Right kidney (tissue), 9 donors: ENCODE data around the gene TNNI2.
"Not testable (repeated sequence)": the region's sequence is repeated elsewhere in the genome, so short reads cannot be mapped to it uniquely, and the experiment has no call there.

ENCODE experiments used
- DNase-seq: peaks from one replicate; pipeline ENCODE4 v3.0.0-alpha.2; 2016
- long read RNA-seq, 8 donors: transcript quantifications; one replicate each; lab custom pipeline, GENCODE V29; 2026

TNNI2 gene
- long read RNA-seq, donor 1, result 0 reads
- long read RNA-seq, donor 2, result 0 reads
- long read RNA-seq, donor 3, result 0 reads
- long read RNA-seq, donor 4, result 0 reads
- long read RNA-seq, donor 5, result 0 reads
- long read RNA-seq, donor 6, result 0 reads
- long read RNA-seq, donor 7, partial matches to known transcripts, result 0 of 1 reads
- long read RNA-seq, donor 7, other reads (novel, unspliced or antisense), result 0 of 1 reads
- long read RNA-seq, donor 8, result 0 reads

DNA sequence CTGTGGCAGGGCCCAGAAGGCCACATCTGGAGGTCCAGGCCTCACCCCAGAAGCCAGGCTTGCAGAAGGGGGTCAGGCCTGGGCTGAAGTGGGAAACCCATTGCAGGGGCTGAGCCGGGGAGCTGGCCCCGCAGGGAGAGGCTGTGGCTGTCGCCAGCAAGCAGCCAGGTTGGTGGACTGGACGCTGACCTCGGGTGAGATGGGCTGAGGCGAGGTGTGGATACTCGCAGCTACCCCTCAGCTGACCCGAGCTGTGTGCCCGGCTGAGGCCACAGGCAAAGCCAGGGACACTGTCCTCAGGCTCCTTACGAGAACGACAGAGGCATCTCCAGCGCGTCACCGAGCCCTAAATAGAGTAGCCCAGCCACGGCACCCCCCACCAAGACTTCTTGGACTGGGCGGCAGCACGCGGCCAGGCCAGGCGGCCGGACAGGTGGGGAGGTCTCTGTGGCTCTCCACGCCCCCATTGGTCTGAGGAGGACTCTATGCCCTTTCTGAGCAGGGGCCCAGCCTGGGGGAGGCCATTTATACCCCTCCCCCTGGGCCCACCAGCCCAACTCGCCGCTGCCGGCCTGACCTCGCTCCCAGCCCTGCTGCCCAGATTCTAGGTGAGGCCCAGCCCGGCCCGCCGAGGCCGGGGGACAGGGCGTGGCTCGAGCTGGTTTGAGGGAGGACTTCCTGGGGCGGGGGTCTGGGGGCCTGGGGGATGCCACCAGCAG is at the start of gene TNNI2:
TNNI2 (plus strand) TSS at position 556 of the 719 bp plus-strand sequence. CDS start 716 bp downstream, outside the sequence.
- no peak for DNase-seq

DNA sequence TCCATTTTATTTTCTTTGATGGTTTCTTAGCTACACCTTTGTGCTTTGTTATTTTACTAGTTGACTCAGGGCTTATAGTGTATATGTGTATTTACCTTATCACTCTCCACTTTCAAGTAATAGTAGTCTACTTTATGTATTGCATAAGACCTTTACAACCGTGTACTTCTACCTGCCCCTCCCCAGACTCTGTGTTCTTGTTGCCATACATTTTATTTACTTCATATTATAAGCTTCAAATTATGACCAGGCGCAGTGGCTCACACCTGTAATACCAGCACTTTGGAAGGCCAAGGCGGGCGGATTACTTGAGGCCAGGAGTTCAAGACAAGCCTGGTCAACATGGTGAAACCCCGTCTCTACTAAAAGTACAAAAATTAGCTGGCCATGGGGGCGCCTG is 46.9 kb upstream of the TNNI2 start:
- DNase-seq, result no peak

DNA sequence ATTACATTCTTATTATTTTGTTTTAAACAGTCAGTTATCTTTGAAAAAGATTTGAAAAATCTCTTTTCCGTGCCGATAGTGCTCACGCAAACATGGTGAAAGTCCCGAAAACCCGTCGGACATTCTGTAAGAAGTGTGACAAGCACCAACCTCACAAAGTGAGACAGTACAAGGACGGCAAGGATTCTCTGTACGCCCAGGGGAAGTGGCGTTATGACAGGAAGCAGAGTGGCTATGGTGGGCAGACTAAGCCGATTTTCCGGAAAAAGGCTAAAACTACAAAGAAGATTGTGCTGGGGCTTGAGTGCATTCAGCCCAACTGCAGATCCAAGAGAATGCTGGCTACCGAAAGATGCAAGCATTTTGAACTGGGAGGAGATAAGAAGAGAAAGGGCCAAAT is 46.3 kb upstream of the TNNI2 start:
- no peak for DNase-seq

DNA sequence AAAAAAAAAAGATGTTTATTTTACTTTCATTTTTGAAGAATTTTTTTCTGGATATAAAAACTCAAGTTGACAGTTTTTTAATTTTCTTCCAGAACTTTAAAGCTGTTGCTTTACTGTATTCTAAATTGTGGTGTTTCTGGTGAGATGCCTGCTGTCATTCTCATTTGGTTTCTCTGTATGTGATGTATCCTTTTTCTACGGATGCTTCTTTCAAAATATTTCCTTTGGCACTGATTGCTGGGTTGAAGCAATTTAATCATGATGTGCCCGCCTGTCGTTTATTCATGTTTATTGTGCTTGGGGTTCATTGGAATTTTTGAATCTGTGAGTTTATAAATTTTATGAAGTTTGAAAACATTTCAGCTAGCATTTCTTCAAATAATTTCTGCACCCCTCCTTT is 45.7 kb upstream of the TNNI2 start:
- DNase-seq, result no peak

DNA sequence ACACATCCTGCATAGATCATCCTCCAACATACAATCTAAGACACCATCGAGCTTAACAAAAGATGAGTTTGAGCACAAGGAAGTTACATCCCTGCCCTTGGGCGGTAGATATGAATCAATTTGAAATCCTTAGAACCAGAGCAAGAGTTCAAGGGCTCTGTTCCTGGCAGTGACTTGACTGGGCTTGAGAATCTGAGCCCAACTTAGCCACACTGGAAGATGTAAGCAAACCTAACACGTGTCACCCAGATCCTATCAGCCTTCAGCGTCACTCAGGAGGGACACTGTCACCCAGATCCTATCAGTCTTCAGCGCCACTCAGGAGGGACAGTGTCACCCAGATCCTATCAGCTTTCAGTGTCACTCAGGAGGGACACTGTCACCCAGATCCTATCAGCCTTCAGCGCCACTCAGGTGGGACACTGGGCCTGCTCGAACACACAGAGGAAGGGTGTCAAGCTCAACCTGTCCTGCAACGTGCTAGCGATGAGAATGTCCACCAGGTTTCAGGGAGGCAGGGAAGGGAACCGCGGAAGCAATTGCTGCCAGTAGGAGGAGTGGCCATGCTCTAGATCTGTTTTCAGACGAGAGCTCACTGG is 42.3 kb upstream of the TNNI2 start:
- DNase-seq, result no peak

DNA sequence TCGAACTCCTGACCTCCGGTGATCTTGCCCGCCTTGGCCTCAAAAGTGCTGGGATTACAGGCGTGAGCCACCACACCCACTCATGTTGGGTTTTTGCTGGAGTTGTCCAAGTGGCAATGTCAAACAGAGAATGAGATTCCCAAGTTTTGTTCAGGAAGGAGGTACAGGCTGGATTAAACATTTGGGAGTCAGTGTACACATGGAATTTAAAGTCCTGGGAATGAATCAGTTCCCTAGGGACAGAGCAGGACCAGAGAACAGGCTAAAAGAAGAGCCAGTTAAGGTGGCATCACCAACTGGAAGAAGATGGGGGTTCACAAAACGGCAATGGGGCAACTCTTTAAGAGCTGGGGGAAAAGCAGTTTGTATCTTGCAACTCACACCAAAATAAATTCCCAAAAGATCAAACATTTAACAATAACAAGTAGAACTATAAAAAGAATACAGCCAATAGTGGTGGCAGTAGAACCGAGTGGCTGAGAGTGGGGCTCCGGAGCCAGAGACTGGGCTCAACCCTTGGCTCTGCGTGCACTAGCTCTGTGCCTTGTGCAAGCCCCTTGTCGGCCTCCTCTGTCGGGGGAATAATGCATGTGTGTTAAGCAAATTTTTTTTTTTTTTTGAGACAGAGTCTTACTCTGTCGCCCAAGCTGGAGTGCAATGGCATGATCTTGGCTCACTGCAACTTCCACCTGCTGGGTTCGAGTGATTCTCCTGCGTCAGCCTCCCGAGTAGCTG is 41.2 kb upstream of the TNNI2 start:
- DNase-seq, result no peak

DNA sequence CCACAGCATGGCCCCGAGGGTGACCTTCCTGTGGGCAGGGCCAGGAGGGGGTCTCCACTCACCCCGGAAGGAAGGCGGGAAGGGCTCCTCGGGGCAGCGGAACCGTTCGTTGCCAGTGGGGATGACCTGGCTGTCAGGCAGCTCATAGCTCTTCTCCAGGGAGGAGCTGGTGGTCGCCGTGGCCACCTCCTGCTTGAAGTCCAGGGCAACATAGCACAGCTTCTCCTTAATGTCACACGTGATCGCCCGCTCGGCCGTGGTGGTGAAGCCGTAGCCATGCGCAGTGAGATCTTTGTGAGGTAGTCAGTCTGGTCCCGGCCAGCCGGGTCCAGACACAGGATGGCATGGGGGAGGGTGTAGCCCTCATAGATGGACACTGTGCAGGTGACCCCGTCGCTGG is 35.5 kb upstream of the TNNI2 start:
- DNase-seq, result no peak

DNA sequence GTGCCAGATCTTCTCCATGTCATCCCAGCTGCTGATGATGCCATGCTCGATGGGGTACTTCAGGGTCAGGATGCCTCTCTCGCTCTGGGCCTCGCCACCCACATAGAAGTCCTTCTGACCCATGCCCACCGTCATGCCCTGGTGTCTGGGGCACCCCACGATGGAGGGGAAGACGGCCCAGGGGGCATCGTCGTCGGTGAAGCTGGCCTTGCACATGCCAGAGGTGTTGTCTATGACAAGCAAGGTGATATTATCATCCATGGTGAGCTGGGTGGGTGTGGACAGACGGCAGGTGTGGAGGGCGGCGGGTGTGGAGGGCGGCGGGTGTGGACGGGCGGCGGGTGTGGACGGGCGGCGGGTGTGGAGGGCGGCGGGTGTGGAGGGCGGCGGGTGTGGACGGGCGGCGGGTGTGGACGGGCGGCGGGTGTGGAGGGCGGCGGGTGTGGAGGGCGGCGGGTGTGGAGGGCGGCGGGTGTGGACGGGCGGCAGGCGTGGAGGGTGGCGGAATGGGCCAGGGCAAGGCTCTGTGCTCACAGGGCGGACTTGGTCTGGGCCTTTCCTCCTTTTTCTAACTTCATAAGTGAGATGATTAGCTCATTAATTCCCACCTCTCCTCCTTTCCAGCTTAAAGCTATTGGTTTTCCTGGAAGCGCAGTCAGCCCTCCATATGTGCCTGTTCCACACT is 34.8 kb upstream of the TNNI2 start:
- not testable (repeated sequence) for DNase-seq

DNA sequence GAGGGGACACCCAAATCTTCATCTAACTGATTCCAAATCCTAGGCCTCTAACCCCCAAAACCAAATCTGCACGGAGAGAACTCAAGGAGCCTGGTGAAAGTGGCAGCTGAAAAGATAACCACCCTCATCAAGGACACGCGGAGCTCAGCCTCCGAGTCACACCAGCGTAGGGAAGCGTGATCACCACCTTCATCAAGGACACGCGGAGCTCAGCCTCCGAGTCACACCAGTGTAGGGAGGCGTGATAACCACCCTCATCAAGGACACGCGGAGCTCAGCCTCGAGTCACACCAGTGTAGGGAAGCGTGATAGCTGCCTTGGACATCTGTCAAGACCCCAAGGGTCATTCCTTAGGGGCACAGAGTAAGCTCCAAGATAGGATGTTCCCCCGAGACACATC is 33.3 kb upstream of the TNNI2 start:
- DNase-seq, result no peak

DNA sequence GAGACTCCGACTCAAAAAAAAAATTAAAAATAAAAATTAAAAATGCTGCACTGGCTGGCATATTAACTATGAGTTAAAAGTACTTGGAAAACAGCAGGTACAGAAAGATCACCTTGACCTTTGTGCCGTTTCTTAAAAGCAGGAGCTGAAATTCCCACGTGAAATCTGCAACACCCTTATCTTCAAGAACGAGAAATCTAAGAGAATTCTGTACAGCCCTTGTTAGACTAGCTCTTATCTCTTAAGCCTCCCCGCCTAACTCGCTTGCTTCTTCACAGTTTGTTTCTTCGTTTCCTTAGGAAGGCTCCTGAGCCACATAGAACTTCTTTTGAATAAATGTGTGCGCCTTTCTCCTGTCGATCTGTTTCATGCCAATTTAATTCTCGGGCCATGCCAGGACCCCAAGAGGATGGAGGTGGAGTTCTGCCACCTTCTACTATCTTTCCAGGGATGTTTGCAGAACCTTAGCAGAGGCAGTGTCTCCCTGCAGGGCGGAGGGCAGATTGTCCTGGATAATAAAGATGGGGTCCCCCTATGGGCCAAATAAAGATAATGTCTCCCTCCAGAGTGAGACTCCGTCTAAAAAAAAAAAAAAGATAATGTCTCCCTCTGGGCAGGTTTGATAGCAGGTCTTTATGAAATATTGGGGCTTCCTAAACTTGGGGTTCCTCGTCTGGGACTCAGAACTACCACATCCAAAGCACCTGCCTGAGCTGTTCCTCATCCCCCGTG is 31.4 kb upstream of the TNNI2 start:
- DNase-seq, result no peak

DNA sequence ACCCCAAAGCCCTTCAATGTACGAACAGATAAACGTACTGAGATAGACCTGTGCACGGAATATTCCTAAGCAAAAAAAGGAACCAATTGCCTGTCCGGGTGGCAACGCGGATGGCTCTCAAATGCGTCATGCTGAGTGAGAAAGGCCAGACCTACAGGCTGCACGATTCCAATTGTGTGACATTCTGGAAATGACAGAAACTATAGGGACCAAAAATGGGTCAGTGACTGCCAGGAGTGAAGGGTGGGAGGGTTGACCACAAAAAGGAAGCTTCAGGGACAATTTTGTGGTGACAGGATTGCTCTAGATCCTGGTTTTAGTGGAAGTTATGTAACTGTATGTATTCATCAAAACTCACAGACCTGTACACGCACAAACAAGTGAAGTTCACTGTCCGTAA is 28.0 kb upstream of the TNNI2 start:
- DNase-seq, result no peak

DNA sequence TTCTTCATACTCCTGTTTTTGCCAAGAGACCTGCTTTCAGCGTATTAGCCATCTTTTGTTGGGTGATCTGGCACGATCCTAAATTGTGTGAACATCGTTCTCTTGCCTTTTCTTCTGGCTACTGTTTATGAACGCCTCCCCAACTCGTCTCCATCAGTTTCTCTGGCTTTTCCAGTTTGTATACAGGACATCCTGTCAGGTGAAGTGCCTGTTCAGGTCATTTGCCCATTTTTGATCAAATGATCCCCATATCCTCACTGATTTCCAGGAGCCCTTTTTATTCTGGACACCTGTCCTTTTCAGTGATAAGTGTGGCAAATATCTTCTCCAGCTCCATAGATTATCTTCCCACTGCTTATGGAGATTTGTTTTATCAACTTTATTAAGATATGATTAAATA is 26.5 kb upstream of the TNNI2 start:
- no peak for DNase-seq

DNA sequence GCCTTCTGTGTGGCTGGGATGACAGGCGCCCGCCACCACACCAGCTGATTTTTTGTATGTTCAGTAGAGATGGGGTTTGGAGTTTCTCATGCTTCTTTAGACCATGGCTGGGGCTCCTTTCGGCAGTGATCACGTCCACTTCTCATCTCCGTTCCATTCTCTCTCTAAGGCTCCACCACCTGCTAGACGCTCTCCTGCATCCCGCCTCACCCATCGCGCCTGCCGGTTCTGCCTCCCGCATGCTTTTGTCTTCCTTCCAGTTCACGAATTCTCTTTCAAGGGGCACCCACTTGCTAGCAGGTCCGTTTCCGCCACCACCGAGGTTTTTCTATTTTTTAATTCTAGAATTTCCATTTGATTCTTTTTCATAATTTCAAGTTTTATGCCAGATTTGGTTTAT is 26.0 kb upstream of the TNNI2 start:
- no peak for DNase-seq

DNA sequence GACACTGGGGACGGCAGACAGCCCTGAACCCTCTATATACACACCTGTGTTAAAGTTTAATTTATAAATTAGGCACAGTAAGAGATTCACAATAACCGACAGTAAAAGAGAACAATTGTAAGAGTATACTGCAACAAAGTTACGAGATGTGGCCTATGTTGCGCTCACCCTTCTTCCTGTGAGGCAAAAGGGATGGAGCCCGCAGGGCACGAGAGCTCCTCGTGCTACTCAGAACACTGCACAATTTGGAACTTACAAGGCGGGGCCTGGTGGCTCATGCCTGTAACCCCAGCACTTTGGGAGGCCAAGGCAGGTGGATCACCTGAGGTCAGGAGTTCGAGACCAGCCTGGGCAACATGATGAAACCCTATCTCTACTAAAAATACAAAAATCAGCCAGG is 25.4 kb upstream of the TNNI2 start:
- not testable (repeated sequence) for DNase-seq

DNA sequence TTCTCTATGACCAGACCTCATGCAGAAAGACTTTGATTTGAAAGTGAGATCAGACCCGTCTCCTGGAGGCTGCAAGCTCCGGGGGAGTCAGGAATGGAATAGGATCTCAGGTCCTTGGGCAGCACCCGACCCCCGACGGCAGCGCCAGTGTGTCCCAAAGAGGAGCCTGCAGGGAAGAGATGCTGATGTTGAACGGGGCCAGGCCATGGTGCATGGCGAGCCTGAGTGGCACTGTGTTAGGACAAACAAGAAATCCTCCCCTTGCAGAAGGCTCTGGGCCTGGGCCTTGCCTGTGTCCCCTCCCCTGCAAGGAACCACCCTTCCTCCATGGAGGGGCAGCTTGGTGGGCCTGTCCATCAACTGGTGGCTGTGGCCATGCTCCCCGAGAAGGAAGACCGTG is 24.1 kb upstream of the TNNI2 start:
- no peak for DNase-seq

DNA sequence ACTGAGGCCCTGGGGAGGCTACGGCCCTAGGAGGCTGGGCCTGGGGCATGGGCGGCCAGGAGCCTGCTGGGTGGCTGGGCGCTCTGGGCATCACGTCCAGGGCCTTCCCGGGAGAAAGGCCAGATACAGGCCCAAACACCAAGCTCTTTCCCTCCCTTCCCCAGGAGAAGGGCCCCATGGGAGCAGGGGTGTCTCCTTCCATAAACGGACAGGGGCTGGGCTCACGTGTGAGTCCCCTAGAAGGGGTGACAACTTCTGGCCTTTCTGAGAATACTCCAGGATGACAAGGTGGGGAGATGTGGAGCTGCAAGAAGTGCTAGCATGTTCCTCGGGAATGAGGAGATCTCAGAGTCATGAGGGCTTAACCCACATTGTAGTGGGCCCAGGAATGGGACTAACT is 23.5 kb upstream of the TNNI2 start:
- DNase-seq, result no peak

DNA sequence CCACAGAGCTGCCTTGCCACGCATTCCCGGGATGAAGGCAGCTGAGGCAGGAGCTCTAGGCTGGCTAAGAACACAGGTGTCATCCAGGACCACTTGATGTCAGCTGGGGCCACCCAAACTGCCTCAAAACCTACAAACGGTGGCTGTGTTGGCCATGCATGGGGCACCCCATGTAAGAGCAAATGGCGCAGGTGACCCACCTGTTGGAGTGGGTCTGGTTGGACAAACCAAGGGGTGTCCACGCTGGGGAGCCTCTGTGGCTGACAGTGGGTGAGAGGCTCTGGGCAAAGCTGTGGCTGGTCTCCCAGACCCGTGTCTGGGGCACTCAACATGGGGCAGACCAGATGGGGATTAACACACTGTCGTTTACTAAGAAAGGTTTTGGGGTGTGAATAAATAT is 23.0 kb upstream of the TNNI2 start:
- no peak for DNase-seq

DNA sequence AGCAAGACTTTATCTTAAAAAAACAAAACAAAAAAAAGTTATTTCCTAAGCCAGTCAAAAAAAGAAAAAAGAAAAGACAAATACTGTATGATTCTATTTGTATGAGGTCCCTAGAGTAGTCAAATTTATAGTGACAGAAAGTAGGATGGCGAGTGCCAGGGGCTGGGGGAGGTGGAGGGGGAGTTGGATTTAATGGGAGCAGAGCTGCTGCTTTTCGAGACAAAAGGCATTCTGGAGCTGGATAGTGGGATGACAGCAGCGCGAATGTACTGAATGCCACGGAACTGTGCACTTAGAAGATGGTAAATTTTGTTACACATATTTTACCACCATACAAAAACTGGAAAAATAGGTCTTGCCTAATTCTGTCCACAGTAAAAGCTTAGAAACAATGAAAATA is 21.8 kb upstream of the TNNI2 start:
- DNase-seq, result no peak

DNA sequence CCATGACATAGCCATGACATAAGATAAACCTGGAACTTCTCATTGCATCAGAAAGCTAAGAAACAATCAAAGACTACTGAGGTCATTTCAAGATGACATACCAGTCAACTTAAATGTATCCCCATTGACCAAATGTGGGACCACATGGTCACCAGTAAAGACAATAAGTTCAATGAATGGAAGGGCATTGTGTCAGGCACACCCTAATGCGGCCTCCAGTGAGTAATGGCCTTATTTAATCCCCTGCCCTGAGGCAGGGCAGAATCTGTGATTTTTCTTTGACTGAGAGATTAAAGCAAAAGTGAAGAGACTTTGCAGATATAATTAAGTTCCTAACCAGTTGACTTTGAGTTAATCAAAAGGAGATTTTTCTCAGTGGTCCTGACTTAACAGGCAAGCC is 21.3 kb upstream of the TNNI2 start:
- no peak for DNase-seq

DNA sequence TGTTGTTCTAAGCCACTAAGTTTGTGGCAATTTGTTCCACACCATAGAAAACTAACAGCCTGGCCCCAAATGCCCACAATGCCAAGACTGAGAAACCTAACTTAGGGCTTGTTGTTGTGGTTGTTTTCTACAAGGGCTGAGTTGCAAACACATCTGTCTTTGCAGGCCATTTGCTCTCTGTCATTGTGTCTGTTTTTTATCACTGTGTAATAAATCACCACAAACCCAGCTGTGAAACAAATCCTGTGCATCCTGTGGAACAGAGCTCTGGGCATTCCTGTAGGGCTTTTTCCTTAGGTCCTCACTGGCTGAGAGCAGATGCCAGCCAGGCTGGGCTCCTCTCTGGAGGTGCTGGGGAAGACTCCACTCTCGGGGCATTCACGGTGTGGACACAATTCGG is 19.7 kb upstream of the TNNI2 start:
- DNase-seq, result no peak

DNA sequence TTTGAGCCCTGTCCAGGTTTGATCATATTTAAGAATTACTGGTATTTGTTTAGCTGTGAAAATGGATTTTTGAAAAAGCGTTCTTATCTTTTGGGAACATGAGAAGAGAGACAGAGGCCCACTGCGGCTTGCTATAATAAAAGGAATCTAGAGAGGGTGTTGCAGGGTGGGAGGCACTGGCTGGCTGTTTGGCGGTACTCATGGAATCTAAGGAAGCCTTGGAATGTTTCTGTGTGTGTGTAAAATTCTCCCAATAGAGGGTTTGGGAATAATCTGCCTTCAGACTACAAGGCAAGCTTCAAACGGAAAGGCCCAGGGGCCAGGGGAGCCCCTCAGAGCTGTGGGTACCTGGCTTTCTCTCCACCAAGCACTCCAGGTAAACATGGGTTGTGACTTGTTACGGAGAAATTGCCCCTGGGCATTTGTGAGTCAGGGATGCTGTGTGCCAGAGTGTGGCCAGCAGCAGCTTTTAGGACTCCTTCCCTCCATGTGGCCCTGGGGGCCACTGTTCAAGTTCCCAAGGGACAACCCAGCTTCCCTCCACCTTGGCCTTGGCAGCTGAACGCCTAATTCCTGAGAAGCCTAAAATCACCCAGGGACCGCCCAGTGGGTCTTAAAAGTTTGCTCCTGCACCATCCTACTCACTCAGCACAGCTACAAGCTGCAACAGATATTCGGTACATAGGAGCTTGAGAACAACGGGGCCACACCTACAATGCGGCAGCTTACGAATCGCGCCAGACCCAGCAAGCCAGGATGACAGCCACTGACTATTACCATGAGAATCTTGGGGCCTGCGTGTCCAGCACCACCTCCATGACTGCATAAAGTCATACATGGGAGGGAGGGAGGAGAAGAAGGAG is 18.1 kb upstream of the TNNI2 start:
- no peak for DNase-seq
